Epithelial cell of proximal tubule (primary cell): ENCODE data around the gene C21orf91. TPM values are rescaled to one million over a fixed set of nuclear protein-coding genes. Genes with fewer than 3 reads are reported as not detected.

Experiments
- DNase-seq: peaks from one replicate; pipeline ENCODE4 v3.0.0-alpha.2; 2011; ENCODE audit warnings: low read depth
- H3K4me3 ChIP-seq: 2 replicates; pipeline ENCODE4 v1.5.1; 2011; ENCODE audit warnings: low read depth, mild to moderate bottlenecking, low read length
- CTCF ChIP-seq: conservative IDR thresholded peaks from 2 replicates; pipeline ENCODE4 v1.5.1; 2012; ENCODE audit warnings: low read depth, mild to moderate bottlenecking, low read length
- total RNA-seq: library from RNA; depleted of rRNA; stranded (reverse); fragments of >200 nt; gene quantifications from 2 replicates; pipeline ENCODE4 v1.2.3, GENCODE V29; 2015

The C21orf91 gene
- total RNA-seq, 1 donor from 2014 or later: 4.3 TPM

- DNase-seq: no peak
- no peak for TF ChIP-seq CTCF
- peak overlapping the region; percentile 93 for H3K4me3 ChIP-seq
Measured at GRCh38 chr21:17819877-17820229, 697 bp upstream of the C21orf91 start.

- no peak for DNase-seq
- H3K4me3 ChIP-seq: peak overlapping the region; percentile 93
Measured at GRCh38 chr21:17818186-17819113, 706 bp downstream of the C21orf91 start.

GRCh38 chr21:17813353-17813752 lies 5.8 kb downstream of the C21orf91 start:
- no peak for TF ChIP-seq CTCF
- H3K4me3 ChIP-seq: no peak overlapping the region
- no peak for DNase-seq

More at GRCh38 chr21:17818186-17819113, 706 bp downstream of the C21orf91 start:
- no peak for TF ChIP-seq CTCF

- no peak for DNase-seq
- H3K4me3 ChIP-seq: no peak overlapping the region
- no peak for TF ChIP-seq CTCF
Measured at GRCh38 chr21:17805966-17806365, 13.2 kb downstream of the C21orf91 start.

- no peak for DNase-seq
- no peak overlapping the region for H3K4me3 ChIP-seq
- no peak for TF ChIP-seq CTCF
Measured at GRCh38 chr21:17803536-17803935, 15.6 kb downstream of the C21orf91 start.

- DNase-seq: peak; percentile 63
- H3K4me3 ChIP-seq: no peak overlapping the region
- no peak for TF ChIP-seq CTCF
Measured at GRCh38 chr21:17802572-17802971, 16.6 kb downstream of the C21orf91 start.
